Endothelial cell of umbilical vein (primary cell): Measurements from ENCODE around the gene STX1A. TPM values are rescaled to one million over a fixed set of nuclear protein-coding genes. Genes with fewer than 3 reads are reported as not detected.
"Not testable (repeated sequence)": the region's sequence is repeated elsewhere in the genome, so short reads cannot be mapped to it uniquely, and the experiment has no call there.

Experiments used
- BruUV-seq: library from RNA; stranded (reverse); fragments of 400-500 nt; replicated peaks from 2 replicates; lab custom pipeline; 2021; lab: Mats Ljungman, UMichigan
- CTCF ChIA-PET: fragments of 300-600, 350-600 bp; sonication (Branson Sonifier 250); formaldehyde crosslinking; loops from one replicate; lab custom pipeline; 2021; ENCODE audit warnings: antibody characterized with exemption, inconsistent platforms; lab: Charles Lee
- POLR2A ChIA-PET: fragments of 300-600, 350-600 bp; sonication (Branson Sonifier 250); formaldehyde crosslinking; loops from one replicate; lab custom pipeline; 2021; ENCODE audit warnings: antibody characterized with exemption, inconsistent platforms; lab: Charles Lee
- DNase-seq: peaks from one replicate; pipeline ENCODE4 v3.0.0-alpha.2; 2011; ENCODE audit warnings: low read depth, low spot score
- FAIRE-seq: peaks from 2 replicates; lab custom pipeline; 2011; peaks lifted over from hg19 to GRCh38; lab: Jason Lieb, UNC
- H2AFZ ChIP-seq: 2 replicates; pipeline ENCODE4 v1.6.0; 2012; ENCODE audit warnings: low read depth, low read length, control low read depth, inconsistent platforms
- H3K27ac ChIP-seq: 2 replicates; pipeline ENCODE4 v1.5.1; 2011; ENCODE audit warnings: low read depth, mild to moderate bottlenecking, control low read depth, low read length, moderate library complexity; ENCODE audit not compliant: insufficient read depth
- H3K27me3 ChIP-seq, 2 experiments: 2 replicates each; pipeline versions ENCODE4 v1.6.0 to v1.6.1; 2011; ENCODE audit warnings: low read length in 2 of 2, mixed read lengths in 1 of 2; ENCODE audit not compliant: control insufficient read depth in 2 of 2, insufficient read depth in 2 of 2
- H3K36me3 ChIP-seq, 2 experiments: 2 replicates in 1 of 2; 3 replicates in 1 of 2; pipeline ENCODE4 v1.5.1; 2011; ENCODE audit warnings: low read length in 2 of 2, mild to moderate bottlenecking in 1 of 2, moderate library complexity in 1 of 2; ENCODE audit not compliant: control insufficient read depth in 2 of 2, insufficient read depth in 2 of 2; ENCODE audit errors: extremely low read depth in 1 of 2
- H3K4me1 ChIP-seq: 3 replicates; pipeline ENCODE4 v1.5.1; 2011; ENCODE audit warnings: mild to moderate bottlenecking, low read length; ENCODE audit not compliant: control insufficient read depth, insufficient read depth; ENCODE audit errors: extremely low read depth
- H3K4me2 ChIP-seq: 2 replicates; pipeline ENCODE4 v1.6.1; 2011; ENCODE audit warnings: low read length, control low read depth, mixed read lengths; ENCODE audit not compliant: insufficient read depth
- H3K4me3 ChIP-seq, 3 experiments: fragments of 200-600 bp in 1 of 3; sonication (generic), shearing (Covaris generic) in 1 of 3; replicated peaks in 1 of 3; 2 replicates each; pipeline ENCODE4 v1.5.1; 2011 to 2016; ENCODE audit warnings: control low read depth in 3 of 3, low read length in 3 of 3, mild to moderate bottlenecking in 2 of 3, inconsistent platforms in 1 of 3, low read depth in 1 of 3, moderate library complexity in 1 of 3; ENCODE audit not compliant: insufficient read depth in 1 of 3
- H3K79me2 ChIP-seq: 2 replicates; pipeline ENCODE4 v1.6.0; 2012; ENCODE audit warnings: low read length, inconsistent platforms; ENCODE audit not compliant: control insufficient read depth, insufficient read depth
- H3K9ac ChIP-seq: replicated peaks from 2 replicates; pipeline ENCODE3; 2011; ENCODE audit warnings: low read length, control low read depth; ENCODE audit not compliant: insufficient read depth; ENCODE audit errors: extremely low read depth
- H3K9me1 ChIP-seq: replicated peaks from 3 replicates; pipeline ENCODE4 v1.6.0; 2011; ENCODE audit warnings: mild to moderate bottlenecking, low read length; ENCODE audit not compliant: control insufficient read depth, insufficient read depth; ENCODE audit errors: extremely low read depth
- H3K9me3 ChIP-seq: replicated peaks from 2 replicates; pipeline ENCODE4 v1.5.1; 2012; ENCODE audit warnings: low read length, inconsistent platforms; ENCODE audit not compliant: control insufficient read depth, insufficient read depth
- H4K20me1 ChIP-seq: replicated peaks from 2 replicates; pipeline ENCODE3; 2011; ENCODE audit warnings: mild to moderate bottlenecking, low read length; ENCODE audit not compliant: control insufficient read depth, insufficient read depth; ENCODE audit errors: extremely low read depth
- EZH2 ChIP-seq: IDR thresholded peaks from 2 replicates; pipeline ENCODE4 v1.6.1; 2012; ENCODE audit warnings: borderline replicate concordance, low read depth, mild to moderate bottlenecking, moderate library complexity, low read length, inconsistent platforms; ENCODE audit not compliant: severe bottlenecking
- FOS ChIP-seq: IDR thresholded peaks from 2 replicates; pipeline ENCODE4 v1.6.1; 2011; ENCODE audit warnings: mild to moderate bottlenecking, low read length, moderate library complexity, borderline replicate concordance; ENCODE audit not compliant: insufficient read depth
- GATA2 ChIP-seq: IDR thresholded peaks from 2 replicates; pipeline ENCODE4 v1.7.0; 2011; ENCODE audit warnings: low read depth, mild to moderate bottlenecking, moderate library complexity, mixed read lengths, low read length; ENCODE audit not compliant: insufficient read length, insufficient read depth
- JUN ChIP-seq: IDR thresholded peaks from 2 replicates; pipeline ENCODE4 v1.6.1; 2011; ENCODE audit warnings: borderline replicate concordance, low read depth; ENCODE audit not compliant: insufficient read length, insufficient read depth
- MYC ChIP-seq: IDR thresholded peaks from one replicate; pipeline ENCODE4 v1.6.1; 2011; ENCODE audit warnings: mild to moderate bottlenecking, low read depth, low read length
- POLR2A ChIP-seq: IDR thresholded peaks from 2 replicates; pipeline ENCODE4 v1.6.1; 2012; ENCODE audit warnings: low read depth, mild to moderate bottlenecking, control low read depth, low read length
- POLR2AphosphoS5 ChIP-seq: IDR thresholded peaks from 2 replicates; pipeline ENCODE4 v1.6.1; 2012; ENCODE audit warnings: low read depth, mild to moderate bottlenecking, control low read depth, low read length, moderate library complexity; ENCODE audit not compliant: insufficient read depth
- dilution Hi-C: fragments of 300-500 bp; cut with MboI; formaldehyde crosslinking; loops from one replicate; pipeline ENCODE4 v1.15.0; 2019; ENCODE audit warnings: low sequenced_read_pairs; ENCODE audit not compliant: extremely low pct_ligation_motif_present
- intact Hi-C: fragments of 100-400 bp; cut with micrococcal nuclease; formaldehyde crosslinking; loops from one replicate; pipeline ENCODE4 v1.10.0; 2022
- polyA plus RNA-seq, 4 experiments: library from polyadenylated mRNA; depleted of rRNA in 3 of 4; stranded (reverse) in 3 of 4; unstranded in 1 of 4; fragments of >200 nt; gene quantifications; 2 replicates each; pipeline versions ENCODE4 v1.2.1 to v1.2.3, GENCODE V29; 2011 to 2012; ENCODE audit warnings: missing spikeins in 1 of 4
- total RNA-seq: library from RNA; stranded (reverse); gene quantifications from 2 replicates; pipeline ENCODE4 v1.2.3, GENCODE V29; 2021
- TF ChIP-seq, protein P1 (sequence below): IDR thresholded peaks from 2 replicates; pipeline ENCODE4 v1.6.1; 2011; ENCODE audit not compliant: insufficient read depth, insufficient read length
- TF ChIP-seq, protein P2 (sequence below), 2 donors: IDR thresholded peaks; 1 replicate in 1 of 2; 2 replicates in 1 of 2; pipeline ENCODE4 v1.5.1; 2011; ENCODE audit warnings: low read length in 2 of 2, mild to moderate bottlenecking in 2 of 2, moderate library complexity in 2 of 2, control low read depth in 1 of 2, inconsistent platforms in 1 of 2, low read depth in 1 of 2; ENCODE audit not compliant: insufficient read depth in 1 of 2; ENCODE audit errors: extremely low read depth in 1 of 2

The STX1A gene
- total and polyA plus RNA-seq, 2 donors (not counting 3 experiments of a cell fraction or from before 2014, with no cell fraction given): 13.1 to 20.8 TPM

DNA sequence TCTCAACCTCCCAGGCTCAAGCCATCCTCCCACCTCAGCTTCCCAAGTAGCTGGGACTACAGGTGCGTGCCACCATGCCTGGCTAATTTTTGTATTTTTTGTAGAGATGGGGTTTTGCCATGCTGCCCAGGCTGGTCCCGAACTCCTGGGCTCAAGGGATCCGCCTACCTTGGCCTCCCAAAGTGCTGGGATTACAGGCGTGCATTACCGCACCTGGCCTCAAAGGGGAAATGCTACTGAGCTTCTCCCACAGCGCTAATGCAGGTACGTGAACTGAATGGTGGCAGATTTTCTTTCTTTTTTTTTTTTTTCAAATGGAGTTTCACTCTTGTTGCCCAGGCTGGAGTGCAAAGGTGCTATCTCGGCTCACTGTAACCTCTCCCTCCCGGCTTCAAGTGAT is 43.4 kb downstream of the STX1A start:
- H3K27me3 ChIP-seq, BruUV-seq, H3K4me3 ChIP-seq, H3K9me3 ChIP-seq, H2AFZ ChIP-seq, H3K4me1 ChIP-seq, H3K36me3 ChIP-seq, POLR2A ChIA-PET, H3K9me1 ChIP-seq, H3K27ac ChIP-seq, DNase-seq, dilution Hi-C loops, H3K4me2 ChIP-seq, intact Hi-C loops, H3K9ac ChIP-seq, H4K20me1 ChIP-seq, FAIRE-seq: not testable (repeated sequence)
- CTCF ChIA-PET: interaction anchor here (1.2 to 1.7 kb wide), 3 partner anchors 8 to 69 kb away, joined by 3 to 6 read pairs (median 3); partner anchors contain the start of gene VPS37D
- peaks cover 12% of the 10 kb centered on the region for H3K79me2 ChIP-seq

DNA sequence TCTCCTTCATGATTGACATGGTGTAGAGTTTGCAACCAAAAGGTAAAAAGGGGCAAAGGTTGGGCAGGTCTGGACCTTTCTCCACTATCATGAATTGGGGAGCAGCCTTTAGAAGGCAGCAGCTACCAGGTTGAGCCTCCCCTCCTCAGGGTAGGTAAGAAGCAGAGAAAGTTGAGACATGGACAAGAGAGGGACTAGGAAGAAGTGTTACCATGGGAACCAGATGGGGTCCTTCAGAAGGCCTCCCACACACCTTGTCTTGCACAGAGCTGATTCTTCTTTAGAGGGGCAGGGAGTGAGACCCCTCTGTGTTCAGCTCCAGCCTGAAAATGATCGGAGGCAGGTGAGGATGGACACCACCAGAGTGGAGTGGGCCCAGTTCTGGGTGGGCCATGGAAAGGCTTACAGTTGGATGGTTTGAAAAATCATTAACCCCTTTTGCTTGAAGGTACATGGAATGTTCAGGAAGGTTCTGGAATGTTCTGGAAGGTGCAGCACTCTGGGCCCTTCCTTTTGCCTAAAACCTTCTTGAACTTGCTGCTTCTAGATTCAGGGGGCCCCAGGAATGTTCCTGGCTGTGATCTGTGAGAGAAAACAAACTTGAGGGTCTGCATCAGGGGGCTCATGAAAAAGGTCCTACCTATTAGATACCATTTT is 44.9 kb downstream of the STX1A start:
- ChIA-PET CTCF (interaction anchor here (1.2 to 1.7 kb wide), 3 partner anchors 23 to 68 kb away, joined by 3 to 6 read pairs (median 3); no protein-coding TSS in a partner anchor), POLR2A (interaction anchor here (0.6 kb wide), 2 partner anchors 9 to 50 kb away, joined by 4 read pairs; no protein-coding TSS in a partner anchor)
- intact Hi-C loops (no loop called here), dilution Hi-C loops (no loop called here)
- Histone ChIP-seq H3K4me1 (no peaks in the 10 kb centered on the region), H3K27ac (no peak overlapping the region), H3K4me2 (no peak overlapping the region), H3K27me3 (no peaks in the 10 kb centered on the region), H3K36me3 (peaks cover 0 to 4% of the 10 kb centered on the region in 2 experiments), H2AFZ (no peak overlapping the region), H3K79me2 (peaks cover 3% of the 10 kb centered on the region), H3K9ac (no peak overlapping the region), H3K9me1 (no peaks in the 10 kb centered on the region), H3K9me3 (no peaks in the 10 kb centered on the region), H4K20me1 (no peaks in the 10 kb centered on the region), H3K4me3 (no peak overlapping the region)
- FAIRE-seq: no peak
- no TSS peak for BruUV-seq
- no peak for DNase-seq
- TF ChIP-seq FOS (no peak), MYC (no peak), JUN (no peak), POLR2AphosphoS5 (no peak), GATA2 (no peak), POLR2A (no peak), EZH2 (no peak)
- TF ChIP-seq, protein P1, sequence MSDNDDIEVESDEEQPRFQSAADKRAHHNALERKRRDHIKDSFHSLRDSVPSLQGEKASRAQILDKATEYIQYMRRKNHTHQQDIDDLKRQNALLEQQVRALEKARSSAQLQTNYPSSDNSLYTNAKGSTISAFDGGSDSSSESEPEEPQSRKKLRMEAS: no peak
- TF ChIP-seq, protein P2, sequence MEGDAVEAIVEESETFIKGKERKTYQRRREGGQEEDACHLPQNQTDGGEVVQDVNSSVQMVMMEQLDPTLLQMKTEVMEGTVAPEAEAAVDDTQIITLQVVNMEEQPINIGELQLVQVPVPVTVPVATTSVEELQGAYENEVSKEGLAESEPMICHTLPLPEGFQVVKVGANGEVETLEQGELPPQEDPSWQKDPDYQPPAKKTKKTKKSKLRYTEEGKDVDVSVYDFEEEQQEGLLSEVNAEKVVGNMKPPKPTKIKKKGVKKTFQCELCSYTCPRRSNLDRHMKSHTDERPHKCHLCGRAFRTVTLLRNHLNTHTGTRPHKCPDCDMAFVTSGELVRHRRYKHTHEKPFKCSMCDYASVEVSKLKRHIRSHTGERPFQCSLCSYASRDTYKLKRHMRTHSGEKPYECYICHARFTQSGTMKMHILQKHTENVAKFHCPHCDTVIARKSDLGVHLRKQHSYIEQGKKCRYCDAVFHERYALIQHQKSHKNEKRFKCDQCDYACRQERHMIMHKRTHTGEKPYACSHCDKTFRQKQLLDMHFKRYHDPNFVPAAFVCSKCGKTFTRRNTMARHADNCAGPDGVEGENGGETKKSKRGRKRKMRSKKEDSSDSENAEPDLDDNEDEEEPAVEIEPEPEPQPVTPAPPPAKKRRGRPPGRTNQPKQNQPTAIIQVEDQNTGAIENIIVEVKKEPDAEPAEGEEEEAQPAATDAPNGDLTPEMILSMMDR (IDR thresholded peaks at IDR 0.05; ENCODE audit: extremely low read depth in 1 of 2, insufficient read depth in 1 of 2, low read depth in 1 of 2, low read length in 2 of 2): no peak
